ENCODE data around the gene MRFAP1L1. TPM values are rescaled to one million over a fixed set of nuclear protein-coding genes. Genes with fewer than 3 reads are reported as not detected.

Gene MRFAP1L1
- total and polyA plus RNA-seq, 10 of the 15 experiments (the other 5 are each of a cell fraction or from before 2014, with no cell fraction given): 30.6 to 85.1 (median 52.9) TPM

DNA sequence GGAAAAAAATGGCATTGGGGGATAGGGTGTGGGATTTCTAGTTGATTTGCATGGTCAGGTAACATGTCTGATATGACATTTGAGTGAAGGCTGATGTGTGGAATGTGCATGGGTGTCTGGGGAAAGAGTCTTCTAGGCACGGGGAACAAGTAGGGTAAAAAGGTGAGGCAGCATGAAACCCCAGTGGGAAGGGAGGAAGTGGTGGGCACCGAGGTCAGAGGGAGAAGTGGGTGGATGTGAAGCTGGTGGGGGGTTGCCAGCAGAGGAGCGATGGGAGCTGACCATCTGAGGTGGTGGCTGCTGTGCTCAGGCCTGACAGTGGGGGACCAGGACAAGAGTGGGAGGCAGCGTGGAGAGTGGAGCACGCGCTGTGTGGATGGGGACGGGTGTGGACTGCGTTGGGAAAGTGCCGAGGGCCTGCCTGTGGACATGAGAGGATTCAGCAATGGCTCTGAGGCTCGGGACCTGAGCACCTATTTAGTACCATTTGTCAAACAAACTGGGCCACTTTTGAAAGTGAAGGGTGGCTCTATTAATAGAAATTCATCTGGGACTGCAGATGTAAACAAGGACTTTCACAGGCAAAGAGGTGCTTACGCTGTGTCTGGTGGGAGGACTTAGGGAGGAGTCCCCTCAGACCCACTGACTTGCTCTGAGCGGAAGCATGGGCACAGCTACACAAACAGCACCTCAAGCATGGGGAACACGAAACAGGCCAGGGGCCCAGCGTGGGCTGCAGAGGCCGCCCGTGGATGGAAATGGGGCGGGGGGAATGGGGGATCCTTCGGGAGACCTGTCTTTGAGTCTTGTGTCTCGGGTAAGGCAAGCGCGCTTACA is 32.7 kb downstream of the MRFAP1L1 start:
- Histone ChIP-seq H4K20me1 (ENCODE audit: control insufficient read depth, insufficient read depth) (no peaks in the 10 kb centered on the region), H3K36me3 (ENCODE audit: control insufficient read depth in 2 of 2, insufficient read depth in 2 of 2, low read length in 1 of 2) (no peaks in the 10 kb centered on the region; a peak in 2 of 4 replicates), H3K4me2 (ENCODE audit: control insufficient read depth, insufficient read depth) (peak overlapping the region; percentile 55), H3K27ac (ENCODE audit: control insufficient read depth, insufficient read depth) (no peak overlapping the region), H3K9me3 (replicated peaks; ENCODE audit: control insufficient read depth, insufficient read depth, low read length) (no peaks in the 10 kb centered on the region; the same call in 2 of the 3 replicates), H3K4me3 (no peak overlapping the region; the same call in 1 of the 2 replicates), H2AFZ (ENCODE audit: control insufficient read depth, low read depth, low read length) (no peak overlapping the region), H3K4me1 (ENCODE audit: control insufficient read depth, insufficient read depth, low read length) (peaks cover 6% of the 10 kb centered on the region; the same call in 1 of the 2 replicates), H3K9ac (ENCODE audit: control insufficient read depth, insufficient read depth, low read length) (no peak overlapping the region), H3K27me3 (replicated peaks in 1 of 2; ENCODE audit: control insufficient read depth in 2 of 2, insufficient read depth in 2 of 2, low read length in 1 of 2) (no peaks in the 10 kb centered on the region), H3K79me2 (ENCODE audit: control insufficient read depth, insufficient read depth, low read length) (peaks cover 25% of the 10 kb centered on the region)
- ChIA-PET POLR2A (no interaction called here), RAD21 (ENCODE audit: unreplicated experiment) (interaction anchor here (1.3 kb wide), 1 partner anchor 197 kb away, joined by 4 read pairs; no protein-coding TSS in a partner anchor), CTCF (interaction anchor here (1.2 to 2.3 kb wide), 4 partner anchors 25 to 197 kb away, joined by 4 to 23 read pairs (median 6); partner anchors contain the start of gene MRFAP1L1), SMC1A (ENCODE audit: uncharacterized antibody, unreplicated experiment) (interaction anchor here (0.6 to 5.2 kb wide), 3 partner anchors 41 to 328 kb away, joined by 3 to 33 read pairs (median 3); partner anchors contain the start of gene BLOC1S4)
- TF ChIP-seq RAD21 (IDR thresholded peaks at IDR 0.05; ENCODE audit: insufficient read depth, low read depth, low read length): no peak
- peak; percentile 50 for TF ChIP-seq POLR2A (IDR thresholded peaks at IDR 0.05; ENCODE audit: low read depth, low read length)
- peak; percentile 30; the same call in 1 of the 2 replicates for TF ChIP-seq POLR2AphosphoS5 (IDR thresholded peaks at IDR 0.05; ENCODE audit: low read length)
- no peak for DNase-seq (ENCODE audit: low read depth, low spot score)
- WGBS (ENCODE audit: insufficient coverage, insufficient replicate concordance, low lambda C conversion rate, missing lambda C conversion rate): 88% methylated on average over 21 of the region's 21 CpGs
- no peak for FAIRE-seq
- in situ Hi-C loops (cut with MboI) (no loop called here), intact Hi-C loops (cut with micrococcal nuclease; ENCODE audit: unreplicated experiment) (no loop called here)
- ATAC-seq: no peak
- BruUV-seq (replicated peaks): no TSS peak

Data from GM12878 (cell line).